Renal cortical epithelial cell (primary cell): ENCODE measurements around the gene MAN2A2. TPM values are rescaled to one million over a fixed set of nuclear protein-coding genes. Genes with fewer than 3 reads are reported as not detected.
"Not testable (repeated sequence)": the region's sequence is repeated elsewhere in the genome, so short reads cannot be mapped to it uniquely, and the experiment has no call there.

Source experiments
- DNase-seq: peaks from one replicate; pipeline ENCODE4 v3.0.0-alpha.2; 2011; ENCODE audit warnings: low read depth
- total RNA-seq: library from RNA; depleted of rRNA; stranded (reverse); fragments of >200 nt; gene quantifications from 2 replicates; pipeline ENCODE4 v1.2.3, GENCODE V29; 2014

MAN2A2 gene
- total RNA-seq, 1 donor from 2014 or later, result 31.3 TPM

GRCh38 chr15:90903733-90904536, 833 bp downstream of the MAN2A2 start:
- peak; percentile 18 for DNase-seq

GRCh38 chr15:90904746-90905145, 1.6 kb downstream of the MAN2A2 start:
- DNase-seq, result no peak

- no peak for DNase-seq
Measured at GRCh38 chr15:90905306-90906180, 2.4 kb downstream of the MAN2A2 start.

GRCh38 chr15:90906181-90906849, 3.2 kb downstream of the MAN2A2 start:
- DNase-seq, result no peak

- no peak for DNase-seq
Measured at GRCh38 chr15:90907051-90907660, 4.1 kb downstream of the MAN2A2 start.

GRCh38 chr15:90907838-90908507, 4.9 kb downstream of the MAN2A2 start:
- DNase-seq, result no peak

- DNase-seq, result not testable (repeated sequence)
Measured at GRCh38 chr15:90909449-90909848, 6.3 kb downstream of the MAN2A2 start.

GRCh38 chr15:90909976-90910375, 6.9 kb downstream of the MAN2A2 start:
- no peak for DNase-seq

GRCh38 chr15:90910441-90911301, 7.6 kb downstream of the MAN2A2 start:
- DNase-seq, result no peak

- DNase-seq, result no peak
Measured at GRCh38 chr15:90911302-90911623, 8.2 kb downstream of the MAN2A2 start.

GRCh38 chr15:90911906-90912769, 9.0 kb downstream of the MAN2A2 start:
- DNase-seq, result no peak

GRCh38 chr15:90912770-90913075, 9.6 kb downstream of the MAN2A2 start:
- no peak for DNase-seq

- no peak for DNase-seq
Measured at GRCh38 chr15:90913398-90913944, 10.4 kb downstream of the MAN2A2 start.

GRCh38 chr15:90914305-90915080, 11.4 kb downstream of the MAN2A2 start:
- no peak for DNase-seq

GRCh38 chr15:90915216-90915807, 12.2 kb downstream of the MAN2A2 start:
- no peak for DNase-seq

- DNase-seq, result no peak
Measured at GRCh38 chr15:90915808-90916440, 12.8 kb downstream of the MAN2A2 start.

- no peak for DNase-seq
Measured at GRCh38 chr15:90916461-90916860, 13.4 kb downstream of the MAN2A2 start.

- DNase-seq, result no peak
Measured at GRCh38 chr15:90917569-90917968, 14.5 kb downstream of the MAN2A2 start.
